ENCODE results near the gene USP21.

USP21 gene

DNA sequence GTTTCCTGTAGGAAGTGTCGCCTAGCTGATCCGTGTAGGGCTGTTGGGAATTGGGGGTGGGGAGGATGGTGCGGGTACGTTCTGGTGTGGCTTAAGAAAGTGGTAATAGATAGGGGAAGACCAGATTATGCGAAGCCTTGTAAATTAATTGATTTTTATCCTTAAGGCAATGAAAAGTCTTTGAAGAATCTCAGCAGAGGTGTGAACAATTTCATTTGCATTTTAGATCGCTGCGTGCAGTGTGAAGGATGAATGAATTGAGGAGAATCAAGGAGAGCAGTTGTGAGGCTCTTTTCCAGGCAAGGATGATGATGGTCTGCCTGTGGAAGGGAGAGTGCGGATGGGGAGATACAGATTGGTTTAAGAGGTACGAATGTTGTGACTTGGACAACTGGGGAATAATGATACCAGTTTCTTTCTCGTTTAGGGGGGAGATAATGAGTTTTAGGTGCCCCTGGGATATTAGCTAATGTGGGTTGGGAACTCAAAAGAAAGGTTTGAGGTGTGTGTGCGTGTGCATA is 26.0 kb upstream of the USP21 start:
- no peak for DNase-seq (ENCODE audit: low spot score)

- no peak for DNase-seq (ENCODE audit: low spot score)
These were observed 21.4 kb upstream of the USP21 start for GRCh38 chr1:161137881-161138280.

GRCh38 chr1:161138431-161138830 is 20.9 kb upstream of the USP21 start:
- no peak for DNase-seq (ENCODE audit: low spot score)

DNA sequence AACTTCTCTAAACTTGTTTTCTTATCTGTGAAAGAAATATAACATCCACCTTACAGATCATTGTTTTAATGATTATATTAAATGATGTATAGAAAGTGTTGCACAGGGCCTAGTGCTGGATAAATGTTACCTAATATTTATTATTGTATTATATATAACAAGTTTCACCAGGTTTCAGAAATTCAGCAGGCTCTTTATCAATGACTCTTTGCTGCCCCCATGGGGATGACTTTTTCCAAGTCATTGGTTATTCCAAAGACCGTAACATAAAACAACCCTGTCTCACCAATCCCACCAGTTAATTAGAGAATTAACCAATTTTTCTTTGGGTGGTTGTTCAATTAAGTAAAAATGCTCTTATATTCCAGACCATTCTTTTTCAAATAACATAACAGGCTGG is 19.5 kb upstream of the USP21 start:
- peak; percentile 66 for DNase-seq (ENCODE audit: low spot score)

GRCh38 chr1:161140755-161141400 is 18.4 kb upstream of the USP21 start:
- no peak for DNase-seq (ENCODE audit: low spot score)

- no peak for DNase-seq (ENCODE audit: low spot score)
These were observed 13.5 kb upstream of the USP21 start for GRCh38 chr1:161145832-161146231.

DNA sequence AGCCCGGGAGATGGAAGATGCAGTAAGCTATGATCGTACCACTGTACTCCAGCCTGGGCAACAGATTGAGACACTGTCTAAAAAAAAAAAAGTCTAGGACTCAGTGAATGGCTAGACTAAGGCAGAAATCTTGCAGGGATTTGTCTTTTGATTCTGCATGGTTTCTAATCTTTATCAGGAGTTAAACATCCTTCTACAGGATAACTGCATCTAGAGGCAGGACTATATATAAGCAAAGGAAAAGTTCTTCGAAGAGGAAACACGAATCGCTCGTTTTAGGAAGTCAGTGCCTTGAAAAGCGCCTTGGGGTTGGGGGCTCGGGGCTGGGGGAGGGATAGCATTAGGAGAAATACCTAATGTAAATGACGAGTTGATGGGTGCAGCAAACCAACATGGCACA is 6.1 kb upstream of the USP21 start:
- DNase-seq (ENCODE audit: low spot score), result no peak

GRCh38 chr1:161153682-161154337 is 5.5 kb upstream of the USP21 start, which contains the start of gene UFC1:
UFC1 (plus strand) TSS chr1:161153978; CDS start chr1:161153998, 20 bp downstream.
- peak; percentile 87 for DNase-seq (ENCODE audit: low spot score)

DNA sequence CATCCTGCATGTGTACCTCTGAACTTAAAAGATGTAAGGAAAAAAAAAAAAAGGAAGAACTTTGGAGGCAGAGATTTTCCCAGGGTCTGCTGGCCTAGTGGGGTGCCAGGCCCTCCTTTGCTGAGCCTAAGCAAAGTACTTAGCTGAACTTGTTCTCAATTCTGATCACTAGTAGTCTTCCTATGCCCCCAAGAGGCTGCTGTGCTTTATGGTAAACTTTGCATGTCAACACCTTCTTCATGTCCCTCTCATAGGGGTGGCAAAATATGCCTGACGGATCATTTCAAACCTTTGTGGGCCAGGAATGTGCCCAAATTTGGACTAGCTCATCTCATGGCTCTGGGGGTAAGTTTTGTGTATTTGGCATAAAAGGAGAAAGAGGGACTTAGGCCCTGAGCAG is 1.4 kb upstream of the USP21 start:
- DNase-seq (ENCODE audit: low spot score), result no peak

GRCh38 chr1:161158316-161159010 is 837 bp upstream of the USP21 start:
- DNase-seq (ENCODE audit: low spot score), result no peak

DNA sequence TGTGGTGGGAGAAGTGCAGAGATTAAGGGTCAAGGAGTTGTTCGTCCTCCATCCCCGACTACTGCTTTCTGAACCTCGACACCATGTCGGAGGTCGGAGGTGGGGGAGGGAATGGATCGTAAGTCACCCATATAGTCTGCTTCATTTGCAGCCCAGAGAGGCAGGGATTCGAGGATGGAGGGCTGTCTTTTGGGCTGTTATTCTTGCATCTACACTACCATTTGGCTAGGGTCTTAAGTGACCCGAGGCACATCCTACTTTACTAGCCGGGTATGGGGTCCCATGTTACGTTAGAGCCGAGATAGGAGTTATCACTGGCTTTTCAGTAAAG is 578 bp downstream of the USP21 start:
- no peak for DNase-seq (ENCODE audit: low spot score)

- no peak for DNase-seq (ENCODE audit: low spot score)
These were observed 1.4 kb downstream of the USP21 start for GRCh38 chr1:161160671-161161145.

- no peak for DNase-seq (ENCODE audit: low spot score)
These were observed 2.4 kb downstream of the USP21 start for GRCh38 chr1:161161652-161162051.

- no peak for DNase-seq (ENCODE audit: low spot score)
These were observed 2.8 kb downstream of the USP21 start for GRCh38 chr1:161162052-161162451.

DNA sequence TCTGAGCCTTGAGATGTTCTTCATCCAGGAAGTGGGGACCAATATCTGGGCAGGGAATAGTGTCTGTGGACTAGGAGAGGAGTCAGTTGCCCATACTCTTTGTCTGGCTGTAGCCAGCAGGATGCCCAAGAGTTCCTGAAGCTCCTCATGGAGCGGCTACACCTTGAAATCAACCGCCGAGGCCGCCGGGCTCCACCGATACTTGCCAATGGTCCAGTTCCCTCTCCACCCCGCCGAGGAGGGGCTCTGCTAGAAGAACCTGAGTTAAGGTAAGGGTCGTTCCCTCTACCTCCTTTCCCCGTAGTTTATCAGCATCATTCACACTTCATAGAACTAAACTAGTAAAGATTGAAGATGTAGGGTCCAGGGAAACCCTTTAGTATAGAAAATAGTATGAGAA is 3.5 kb downstream of the USP21 start:
- DNase-seq (ENCODE audit: low spot score), result no peak

DNA sequence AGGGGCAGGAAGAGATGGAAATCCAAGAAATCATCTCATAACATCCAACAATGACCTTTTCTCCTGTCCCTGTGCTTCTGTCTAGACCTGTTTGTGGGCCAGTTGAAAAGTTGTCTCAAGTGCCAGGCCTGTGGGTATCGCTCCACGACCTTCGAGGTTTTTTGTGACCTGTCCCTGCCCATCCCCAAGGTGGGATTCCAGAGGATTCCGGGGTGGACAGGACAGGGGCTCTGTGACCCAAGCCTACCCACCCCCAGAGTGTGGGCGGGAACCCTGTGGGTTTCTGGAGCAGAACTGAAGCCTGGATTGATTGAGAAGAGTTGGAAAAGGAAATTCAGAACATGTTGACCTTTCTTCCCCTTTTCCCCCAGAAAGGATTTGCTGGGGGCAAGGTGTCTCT is 4.5 kb downstream of the USP21 start:
- no peak for DNase-seq (ENCODE audit: low spot score)

DNA sequence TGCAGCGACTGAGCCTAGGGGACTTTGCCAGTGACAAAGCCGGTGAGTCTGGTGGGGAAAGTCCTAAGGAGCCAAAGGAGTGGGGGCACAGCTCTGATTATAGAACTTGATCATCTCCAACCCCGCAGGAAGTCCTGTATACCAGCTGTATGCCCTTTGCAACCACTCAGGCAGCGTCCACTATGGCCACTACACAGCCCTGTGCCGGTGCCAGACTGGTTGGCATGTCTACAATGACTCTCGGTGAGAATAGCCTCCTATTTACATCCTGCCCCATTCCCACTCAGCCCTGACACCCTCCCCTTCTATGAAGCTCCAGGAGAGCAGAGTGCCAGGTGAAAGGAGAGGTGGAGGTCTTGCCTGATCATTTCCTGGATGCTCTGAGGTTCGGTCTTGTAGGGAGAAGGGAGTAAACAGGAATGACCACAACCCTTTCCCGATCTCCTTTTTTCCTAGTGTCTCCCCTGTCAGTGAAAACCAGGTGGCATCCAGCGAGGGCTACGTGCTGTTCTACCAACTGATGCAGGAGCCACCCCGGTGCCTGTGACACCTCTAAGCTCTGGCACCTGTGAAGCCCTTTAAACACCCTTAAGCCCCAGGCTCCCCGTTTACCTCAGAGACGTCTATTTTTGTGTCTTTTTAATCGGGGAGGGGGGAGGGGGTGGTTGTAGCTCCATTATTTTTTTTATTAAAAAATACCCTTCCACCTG is 5.8 kb downstream of the USP21 start:
- no peak for DNase-seq (ENCODE audit: low spot score)

DNA sequence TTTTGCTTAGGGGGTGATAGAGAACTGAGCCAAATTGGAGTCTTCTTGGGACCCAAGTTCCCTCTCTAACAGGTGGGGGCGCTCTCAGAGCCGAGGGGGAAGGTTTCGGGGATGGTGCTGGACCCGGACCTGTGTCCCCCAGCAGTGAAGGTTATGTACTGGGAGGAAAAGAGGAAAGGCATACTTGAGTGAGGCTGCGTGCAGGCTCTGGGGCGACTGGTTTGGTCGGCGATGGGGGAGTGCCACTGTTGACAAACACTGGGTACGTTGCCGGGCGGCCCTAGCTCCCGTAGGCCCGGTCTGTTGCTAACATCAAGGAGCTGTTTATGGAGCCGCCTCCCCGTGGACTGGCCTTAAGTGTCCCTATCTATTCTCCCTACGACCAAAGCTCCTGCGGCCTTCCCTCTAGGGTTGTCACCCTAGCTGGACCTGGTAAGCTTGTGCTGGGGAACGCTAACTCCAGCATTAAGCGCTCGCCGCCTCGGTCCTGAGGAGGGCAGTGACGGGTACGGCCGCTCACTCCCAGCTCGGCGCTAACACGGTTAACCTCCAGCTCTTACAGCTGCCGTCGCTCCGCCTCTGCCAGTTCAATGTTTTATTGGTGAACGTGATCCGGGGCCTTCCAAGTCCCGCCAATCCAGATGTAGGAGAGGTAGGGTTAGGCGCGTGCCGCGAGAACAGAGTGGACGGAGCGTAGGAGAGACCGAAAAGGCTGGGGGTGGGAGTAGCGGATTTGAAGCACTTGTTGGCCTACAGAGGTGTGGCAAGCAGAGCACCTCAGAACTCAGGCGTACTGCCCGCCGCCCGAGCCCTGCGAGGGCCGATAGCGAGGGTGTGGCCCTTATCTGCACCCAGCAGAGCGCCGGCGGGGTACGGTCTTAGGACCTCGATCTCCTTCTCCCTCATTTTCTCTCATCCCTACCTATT is 6.7 kb downstream of the USP21 start, which contains the start of gene PPOX:
Gene PPOX, plus strand, starts transcription at position 685 of the 927 bp plus-strand sequence. CDS start 422 bp downstream, outside the sequence.
- peak; percentile 92 for DNase-seq (ENCODE audit: low spot score)

- peak; percentile 56 for DNase-seq (ENCODE audit: low spot score)
These were observed 7.6 kb downstream of the USP21 start for GRCh38 chr1:161166669-161167548.

- no peak for DNase-seq (ENCODE audit: low spot score)
These were observed 9.6 kb downstream of the USP21 start for GRCh38 chr1:161168906-161169305.

All from D341Med (cell line).